A673 (cell line): ENCODE results near the gene OSGIN1. TPM values are rescaled to one million over a fixed set of nuclear protein-coding genes. Genes with fewer than 3 reads are reported as not detected.

ENCODE experiments used
- BruUV-seq: library from RNA; stranded (reverse); fragments of 400-500 nt; replicated peaks from 2 replicates; lab custom pipeline; 2021; lab: Mats Ljungman, UMichigan
- CTCF ChIA-PET: fragments of 300-600 bp; sonication (Branson Sonifier 250); formaldehyde crosslinking; loops from one replicate; lab custom pipeline; 2022; ENCODE audit warnings: antibody characterized with exemption; lab: Charles Lee
- POLR2A ChIA-PET: fragments of 300-600 bp; sonication (Branson Sonifier 250); formaldehyde crosslinking; loops from one replicate; lab custom pipeline; 2022; ENCODE audit warnings: antibody characterized with exemption; ENCODE audit not compliant: low non-redundant PET; lab: Charles Lee
- DNase-seq: peaks from one replicate; pipeline ENCODE4 v3.0.0-alpha.2; 2015; ENCODE audit warnings: low spot score
- H3K27ac ChIP-seq: fragments of 200-600 bp; sonication (generic); 2 replicates; pipeline ENCODE4 v1.5.1; 2016; ENCODE audit warnings: mixed run types, low read depth, mild to moderate bottlenecking, mixed read lengths, antibody characterized with exemption, low read length; ENCODE audit not compliant: poor library complexity, severe bottlenecking
- H3K27me3 ChIP-seq: fragments of 200-600 bp; sonication (generic); replicated peaks from 2 replicates; pipeline ENCODE4 v1.6.1; 2017; ENCODE audit warnings: mixed run types, low read depth, mild to moderate bottlenecking, mixed read lengths, antibody characterized with exemption, low read length; ENCODE audit not compliant: insufficient read depth, poor library complexity
- H3K36me3 ChIP-seq: fragments of 200-600 bp; sonication (generic); 2 replicates; pipeline ENCODE4 v1.6.1; 2016; ENCODE audit warnings: mixed run types, mild to moderate bottlenecking, mixed read lengths, antibody characterized with exemption, low read length; ENCODE audit not compliant: insufficient read depth, poor library complexity, severe bottlenecking
- H3K4me1 ChIP-seq: fragments of 200-600 bp; sonication (generic); 2 replicates; pipeline ENCODE4 v1.6.1; 2017; ENCODE audit warnings: mixed run types, mild to moderate bottlenecking, mixed read lengths, antibody characterized with exemption, low read length; ENCODE audit not compliant: insufficient read depth, poor library complexity, severe bottlenecking
- H3K4me3 ChIP-seq: fragments of 200-600 bp; sonication (generic); 2 replicates; pipeline ENCODE4 v1.5.1; 2016; ENCODE audit warnings: low read depth, mixed run types, mild to moderate bottlenecking, mixed read lengths, low read length; ENCODE audit not compliant: poor library complexity, severe bottlenecking
- H3K9me3 ChIP-seq: fragments of 200-600 bp; sonication (generic); 2 replicates; pipeline ENCODE4 v1.6.1; 2016; ENCODE audit warnings: mixed run types, low read depth, mild to moderate bottlenecking, mixed read lengths, antibody characterized with exemption, low read length; ENCODE audit not compliant: poor library complexity, severe bottlenecking
- CTCF ChIP-seq: fragments of 300-800, 200-600 bp; sonication (generic); conservative IDR thresholded peaks from 2 replicates; pipeline ENCODE4 v1.5.1; 2017; ENCODE audit warnings: low read depth, mild to moderate bottlenecking, antibody characterized with exemption, low read length, moderate library complexity, mixed read lengths
- EZH2 ChIP-seq: fragments of 200-600 bp; sonication (generic); IDR thresholded peaks from 2 replicates; pipeline ENCODE4 v1.6.1; 2017; ENCODE audit warnings: borderline replicate concordance, low read depth, mild to moderate bottlenecking, mixed read lengths, antibody characterized with exemption, low read length; ENCODE audit not compliant: poor library complexity, severe bottlenecking
- intact Hi-C: fragments of 100-400 bp; cut with micrococcal nuclease; formaldehyde crosslinking; loops from one replicate; pipeline ENCODE4 v1.10.0; 2022; ENCODE audit not compliant: unreplicated experiment
- total RNA-seq: library from RNA; stranded (reverse); gene quantifications from 2 replicates; pipeline ENCODE4 v1.2.3, GENCODE V29; 2021

The OSGIN1 gene
- total RNA-seq, 1 experiment from 2014 or later, result 2.4 TPM

- CTCF ChIA-PET, result no interaction called here
- H3K9me3 ChIP-seq, result no peaks in the 10 kb centered on the region
- H3K27me3 ChIP-seq, result no peaks in the 10 kb centered on the region
- TF ChIP-seq EZH2, result no peak
- no peak for TF ChIP-seq CTCF
- POLR2A ChIA-PET, result no interaction called here
- intact Hi-C loops, result no loop called here
- DNase-seq, result no peak
- no peak overlapping the region for H3K27ac ChIP-seq
- H3K4me1 ChIP-seq, result no peaks in the 10 kb centered on the region
- no peaks in the 10 kb centered on the region for H3K36me3 ChIP-seq
- BruUV-seq, result no TSS peak
- H3K4me3 ChIP-seq, result no peak overlapping the region
Measured at GRCh38 chr16:83915081-83915480, 38.0 kb upstream of the OSGIN1 start.

- Histone ChIP-seq H3K9me3 (no peaks in the 10 kb centered on the region), H3K4me3 (no peak overlapping the region), H3K4me1 (no peaks in the 10 kb centered on the region), H3K27me3 (no peaks in the 10 kb centered on the region), H3K27ac (no peak overlapping the region), H3K36me3 (no peaks in the 10 kb centered on the region)
- DNase-seq, result no peak
- TF ChIP-seq CTCF, result no peak
- TF ChIP-seq EZH2, result no peak
- intact Hi-C loops, result no loop called here
- ChIA-PET POLR2A (no interaction called here), CTCF (no interaction called here)
- BruUV-seq, result no TSS peak
Measured at GRCh38 chr16:83915491-83915890, 37.5 kb upstream of the OSGIN1 start.

- no peak for DNase-seq
- H3K4me1 ChIP-seq, result no peaks in the 10 kb centered on the region
- H3K4me3 ChIP-seq, result no peak overlapping the region
- H3K36me3 ChIP-seq, result no peaks in the 10 kb centered on the region
- no peaks in the 10 kb centered on the region for H3K27me3 ChIP-seq
- intact Hi-C loops, result no loop called here
- no peak for TF ChIP-seq CTCF
- ChIA-PET CTCF (no interaction called here), POLR2A (no interaction called here)
- no TSS peak for BruUV-seq
- H3K27ac ChIP-seq, result no peak overlapping the region
- H3K9me3 ChIP-seq, result no peaks in the 10 kb centered on the region
Measured at GRCh38 chr16:83917152-83918120, 35.6 kb upstream of the OSGIN1 start.
